ENCODE measurements around the gene SEMA4G. TPM values are rescaled to one million over a fixed set of nuclear protein-coding genes. Genes with fewer than 3 reads are reported as not detected.

The SEMA4G gene
- total RNA-seq, 2 donors from 2014 or later = 10.5 to 12.5 TPM

DNA sequence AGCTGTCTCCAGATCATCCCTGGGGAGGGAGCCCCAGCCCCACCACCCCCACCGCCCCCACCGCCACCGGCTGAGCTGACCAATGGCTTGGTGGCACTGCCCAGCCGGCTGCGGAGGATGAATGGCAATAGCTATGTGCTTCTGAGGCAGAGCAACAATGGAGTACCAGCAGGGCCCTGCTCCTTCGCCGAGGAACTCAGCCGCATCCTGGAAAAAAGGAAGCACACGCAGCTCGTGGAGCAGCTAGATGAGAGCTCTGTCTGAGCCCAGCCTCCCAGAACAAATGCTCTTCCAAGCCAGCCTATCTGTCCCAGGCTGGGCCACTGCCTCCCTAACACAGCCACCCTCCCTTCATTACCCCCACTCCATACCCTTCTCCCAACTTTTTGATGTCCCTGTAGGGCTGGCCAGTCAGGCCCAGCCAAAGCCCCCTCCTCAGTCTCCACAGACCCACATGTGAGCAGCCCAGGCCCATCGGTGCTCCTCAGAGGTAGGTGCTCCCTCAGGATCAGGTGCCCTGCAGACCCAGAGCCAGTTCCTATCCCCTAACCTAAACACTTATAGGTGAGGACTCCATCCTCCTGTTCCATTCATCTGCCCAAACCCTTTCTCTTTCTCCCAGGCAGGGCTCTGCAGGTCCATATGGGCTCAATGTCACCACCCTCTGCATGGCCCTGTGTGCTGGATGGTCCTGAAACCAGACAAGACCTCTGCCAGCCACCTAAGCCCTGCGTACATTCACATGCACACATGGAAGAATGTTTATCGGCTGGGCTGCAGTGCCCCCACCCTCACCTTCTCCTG, 14.8 kb downstream of the SEMA4G start:
- 74 to 77% methylated on average over 8 to 12 of the region's 13 CpGs for WGBS, 2 donors
- no peak for ATAC-seq
- H3K4me1 ChIP-seq = peaks cover 36% of the 10 kb centered on the region
- TF ChIP-seq, protein P1, sequence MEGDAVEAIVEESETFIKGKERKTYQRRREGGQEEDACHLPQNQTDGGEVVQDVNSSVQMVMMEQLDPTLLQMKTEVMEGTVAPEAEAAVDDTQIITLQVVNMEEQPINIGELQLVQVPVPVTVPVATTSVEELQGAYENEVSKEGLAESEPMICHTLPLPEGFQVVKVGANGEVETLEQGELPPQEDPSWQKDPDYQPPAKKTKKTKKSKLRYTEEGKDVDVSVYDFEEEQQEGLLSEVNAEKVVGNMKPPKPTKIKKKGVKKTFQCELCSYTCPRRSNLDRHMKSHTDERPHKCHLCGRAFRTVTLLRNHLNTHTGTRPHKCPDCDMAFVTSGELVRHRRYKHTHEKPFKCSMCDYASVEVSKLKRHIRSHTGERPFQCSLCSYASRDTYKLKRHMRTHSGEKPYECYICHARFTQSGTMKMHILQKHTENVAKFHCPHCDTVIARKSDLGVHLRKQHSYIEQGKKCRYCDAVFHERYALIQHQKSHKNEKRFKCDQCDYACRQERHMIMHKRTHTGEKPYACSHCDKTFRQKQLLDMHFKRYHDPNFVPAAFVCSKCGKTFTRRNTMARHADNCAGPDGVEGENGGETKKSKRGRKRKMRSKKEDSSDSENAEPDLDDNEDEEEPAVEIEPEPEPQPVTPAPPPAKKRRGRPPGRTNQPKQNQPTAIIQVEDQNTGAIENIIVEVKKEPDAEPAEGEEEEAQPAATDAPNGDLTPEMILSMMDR (IDR thresholded peaks at IDR 0.05) = no peak
- TF ChIP-seq POLR2A (IDR thresholded peaks at IDR 0.05) = no peak
- H3K4me3 ChIP-seq = no peak overlapping the region
- peaks cover 0 to 6% of the 10 kb centered on the region in 2 donors for H3K36me3 ChIP-seq (replicated peaks in 1 of 2; ENCODE audit: insufficient read depth in 1 of 2, low read depth in 2 of 2)
- intact Hi-C loops (cut with DNase I) = no loop called here
- H3K27me3 ChIP-seq = no peaks in the 10 kb centered on the region
- no peak overlapping the region for H3K27ac ChIP-seq
- no peaks in the 10 kb centered on the region for H3K9me3 ChIP-seq
- DNase-seq = peak in 3 of 4 donors; percentile 0 to 9 (median 4)

DNA sequence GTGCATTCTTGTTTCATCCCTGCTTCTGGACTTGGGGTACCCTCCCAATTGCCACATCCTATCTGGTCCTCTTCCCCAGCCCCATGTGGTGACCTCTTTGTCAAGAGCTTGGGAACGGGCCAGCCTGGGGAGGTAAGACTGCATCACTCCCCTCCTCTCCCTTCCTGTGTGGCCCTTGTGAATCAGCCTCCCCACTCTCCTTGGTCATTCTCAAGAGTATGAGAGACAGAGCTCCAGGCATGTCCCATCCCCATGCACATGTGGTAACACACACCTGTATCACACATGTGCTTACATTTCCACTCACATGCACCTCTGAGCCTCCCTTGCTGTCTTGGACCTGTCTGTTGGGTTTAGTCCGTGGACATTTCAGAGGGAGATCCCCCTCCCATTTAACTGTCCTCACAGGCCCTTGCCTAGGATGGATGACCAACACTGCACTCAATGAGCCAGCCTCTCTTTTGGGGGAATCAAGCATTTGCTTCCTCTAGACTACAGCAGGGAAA, 15.4 kb downstream of the SEMA4G start:
- peak in 2 of 4 donors; percentile 7 to 13 for DNase-seq
- H3K36me3 ChIP-seq (replicated peaks in 1 of 2; ENCODE audit: insufficient read depth in 1 of 2, low read depth in 2 of 2) = peaks cover 0 to 5% of the 10 kb centered on the region in 2 donors

DNA sequence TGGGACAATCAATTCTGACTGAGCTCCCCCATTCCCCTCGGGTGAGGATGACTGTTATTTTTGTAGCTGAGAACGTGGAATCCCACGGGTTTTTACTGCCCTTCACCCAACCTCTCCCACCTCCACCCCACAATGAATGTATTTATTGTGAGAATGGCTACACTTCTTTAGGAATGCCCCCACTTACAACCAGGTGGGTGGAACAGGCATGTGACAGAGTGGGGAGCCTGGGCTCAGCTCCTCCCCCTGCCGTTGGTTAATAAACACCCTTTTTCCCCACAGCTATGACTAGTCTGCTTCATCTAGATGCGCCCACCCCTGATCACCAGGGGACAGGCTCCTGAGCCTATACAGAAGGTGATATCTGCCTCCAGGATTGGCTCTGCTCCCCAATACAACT, 16.0 kb downstream of the SEMA4G start:
- no peaks in the 10 kb centered on the region for H3K9me3 ChIP-seq
- 26 to 36% methylated on average over 5 of the region's 5 CpGs for WGBS, 2 donors
- peaks cover 0 to 3% of the 10 kb centered on the region in 2 donors for H3K36me3 ChIP-seq (replicated peaks in 1 of 2; ENCODE audit: insufficient read depth in 1 of 2, low read depth in 2 of 2)
- H3K27me3 ChIP-seq = no peaks in the 10 kb centered on the region
- no peak for ATAC-seq
- H3K4me3 ChIP-seq = no peak overlapping the region
- peaks cover 49% of the 10 kb centered on the region for H3K4me1 ChIP-seq
- DNase-seq = peak in 2 of 4 donors; percentile 5 to 8
- TF ChIP-seq, protein P1 (IDR thresholded peaks at IDR 0.05) = no peak
- peak in 1 of 3 donors; percentile 17 for TF ChIP-seq POLR2A (IDR thresholded peaks at IDR 0.05)
- intact Hi-C loops (cut with DNase I) = no loop called here
- peak overlapping the region in 1 of 4 donors; percentile 14 for H3K27ac ChIP-seq

More for the DNA sequence above, 15.4 kb downstream of the SEMA4G start:
- no peak for ATAC-seq
- Histone ChIP-seq H3K27ac (peak overlapping the region in 1 of 4 donors; percentile 14), H3K4me1 (peaks cover 43% of the 10 kb centered on the region), H3K27me3 (no peaks in the 10 kb centered on the region), H3K4me3 (no peak overlapping the region), H3K9me3 (no peaks in the 10 kb centered on the region)
- TF ChIP-seq POLR2A (IDR thresholded peaks at IDR 0.05) = no peak
- TF ChIP-seq, protein P1 (IDR thresholded peaks at IDR 0.05) = no peak
- 65% methylated on average over 2 of the region's 2 CpGs for WGBS, 2 donors
- intact Hi-C loops (cut with DNase I) = no loop called here

DNA sequence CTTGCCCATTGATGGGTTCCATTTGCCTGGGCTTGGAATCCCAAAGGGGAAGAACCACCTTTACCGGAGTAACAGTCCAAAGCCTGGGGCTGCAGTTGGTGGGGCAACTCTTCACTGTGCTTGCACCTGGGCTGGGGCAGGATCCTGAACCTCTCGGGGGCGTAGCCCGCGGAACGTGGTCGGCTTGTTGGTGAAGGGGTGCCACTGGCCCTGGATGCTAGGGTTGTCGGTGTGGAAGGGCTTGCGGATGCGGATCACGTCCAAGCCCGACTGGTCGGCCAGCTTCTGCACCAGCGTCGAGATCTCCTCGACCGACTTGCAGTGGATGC, 17.3 kb downstream of the SEMA4G start:
- Histone ChIP-seq H3K9me3 (no peaks in the 10 kb centered on the region), H3K4me1 (peaks cover 50% of the 10 kb centered on the region), H3K4me3 (peak overlapping the region; percentile 46 to 95), H3K36me3 (replicated peaks in 1 of 2; ENCODE audit: insufficient read depth in 1 of 2, low read depth in 2 of 2) (peaks cover 0 to 7% of the 10 kb centered on the region in 2 donors), H3K27ac (peak overlapping the region in 3 of 4 donors; percentile 58 to 88 (median 81)), H3K27me3 (no peaks in the 10 kb centered on the region)
- WGBS, 2 donors = 8 to 11% methylated on average over 15 to 17 of the region's 17 CpGs
- ATAC-seq (peak; percentile 19), DNase-seq (no peak)
- intact Hi-C loops (cut with DNase I) = no loop called here
- TF ChIP-seq POLR2A (IDR thresholded peaks at IDR 0.05) = no peak
- TF ChIP-seq, protein P1 (IDR thresholded peaks at IDR 0.05) = no peak

Measured in body of pancreas (tissue), 4 donors.